Activated naive CD8-positive, alpha-beta T cell (primary cell): ENCODE results near the gene ITGB2.
"Not testable (repeated sequence)": the region's sequence is repeated elsewhere in the genome, so short reads cannot be mapped to it uniquely, and the experiment has no call there.

Source experiments
- H3K27ac Mint-ChIP-seq: one replicate; pipeline ENCODE4 v1.8.0; 2021; ENCODE audit warnings: mixed read lengths
- H3K27me3 Mint-ChIP-seq: one replicate; pipeline ENCODE4 v1.8.0; 2021; ENCODE audit warnings: mixed read lengths
- H3K36me3 Mint-ChIP-seq: one replicate; pipeline ENCODE4 v1.8.0; 2021; ENCODE audit warnings: mixed read lengths
- H3K4me1 Mint-ChIP-seq: one replicate; pipeline ENCODE4 v1.8.0; 2021; ENCODE audit warnings: low read depth, mixed read lengths
- H3K4me3 Mint-ChIP-seq: one replicate; pipeline ENCODE4 v1.8.0; 2021; ENCODE audit warnings: mild to moderate bottlenecking, mixed read lengths
- H3K9me3 Mint-ChIP-seq: one replicate; pipeline ENCODE4 v1.8.0; 2021; ENCODE audit warnings: low read depth, mixed read lengths

Gene ITGB2

DNA sequence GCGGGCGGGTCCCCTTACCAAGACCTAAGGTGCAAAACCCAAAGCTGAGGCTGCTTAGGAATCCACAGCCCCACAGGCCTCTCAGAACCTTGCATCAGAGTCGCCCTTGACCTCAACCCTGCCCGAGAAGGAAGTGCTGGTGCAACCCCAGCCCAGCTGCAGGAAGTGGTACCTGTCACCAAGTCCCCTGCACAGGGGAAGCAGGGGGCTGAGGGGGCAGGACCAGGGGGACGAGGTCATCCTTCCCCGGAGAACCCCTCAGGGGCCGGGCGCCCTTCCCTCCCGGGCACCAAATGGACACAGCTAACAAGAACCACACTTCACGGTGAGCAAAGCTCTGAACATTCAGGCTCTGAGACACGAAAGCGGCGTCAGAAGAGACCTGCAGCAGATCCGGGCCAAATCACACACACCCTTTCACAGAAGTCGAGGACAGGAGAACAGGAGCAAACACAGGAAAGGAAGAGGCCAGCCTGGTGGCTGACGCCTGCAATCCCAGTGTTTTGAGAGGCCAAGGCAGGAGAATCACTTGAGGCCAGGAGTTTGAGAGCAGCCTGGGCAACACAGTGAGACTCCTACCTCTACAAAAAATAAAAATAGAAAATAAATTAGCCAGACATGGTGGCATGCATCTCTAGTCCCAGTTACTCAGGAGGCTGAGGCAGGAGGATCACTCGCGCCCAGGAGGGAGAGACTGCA lies 6.4 kb downstream of the ITGB2 start:
- Mint-ChIP-seq H3K9me3 (no peaks in the 10 kb centered on the region), H3K27me3 (no peaks in the 10 kb centered on the region), H3K4me1 (peaks cover 75% of the 10 kb centered on the region), H3K27ac (peak overlapping the region; percentile 70), H3K4me3 (peak overlapping the region; percentile 71), H3K36me3 (peaks cover under 1% of the 10 kb centered on the region)

DNA sequence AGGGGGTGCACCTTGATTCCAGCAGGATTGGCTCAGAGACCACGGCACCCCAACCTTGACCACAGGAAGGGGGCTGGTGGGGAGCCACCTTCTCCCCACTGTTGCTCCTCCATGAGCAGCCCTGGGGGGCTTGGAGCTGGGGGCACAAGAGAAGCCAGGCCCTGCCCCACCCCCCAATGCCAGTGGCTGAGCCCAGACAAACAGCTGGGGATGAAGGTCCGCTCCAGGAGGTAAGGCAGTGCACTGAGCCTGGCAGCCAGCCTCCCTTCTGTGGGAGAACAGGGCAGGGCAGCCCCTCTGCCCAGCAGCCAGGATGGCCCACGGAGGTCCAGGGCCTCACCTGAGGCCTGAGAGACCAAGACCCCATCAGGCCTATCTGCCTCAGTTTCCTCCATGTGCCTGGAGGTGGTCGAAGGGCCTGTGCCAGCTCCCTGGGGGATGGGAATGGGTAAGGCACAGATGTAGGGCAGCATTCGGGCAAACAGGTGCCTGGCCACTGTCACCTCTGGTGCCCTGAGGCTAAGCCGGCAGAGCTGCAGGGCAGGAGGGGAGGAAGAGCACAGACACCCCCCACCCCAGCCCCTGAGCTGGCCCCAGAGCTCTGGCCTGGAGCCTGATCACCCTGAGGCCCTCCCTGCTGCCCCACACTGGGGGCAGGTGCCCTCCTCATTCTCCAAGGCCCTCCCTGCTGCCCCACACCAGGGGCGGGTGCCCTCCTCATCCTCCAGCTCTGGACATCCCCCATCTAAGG lies 7.1 kb downstream of the ITGB2 start:
- H3K4me3 Mint-ChIP-seq = peak overlapping the region; percentile 71
- H3K27me3 Mint-ChIP-seq = no peaks in the 10 kb centered on the region
- H3K9me3 Mint-ChIP-seq = no peaks in the 10 kb centered on the region
- H3K4me1 Mint-ChIP-seq = peaks cover 80% of the 10 kb centered on the region
- H3K27ac Mint-ChIP-seq = peak overlapping the region; percentile 70
- peaks cover 3% of the 10 kb centered on the region for H3K36me3 Mint-ChIP-seq

DNA sequence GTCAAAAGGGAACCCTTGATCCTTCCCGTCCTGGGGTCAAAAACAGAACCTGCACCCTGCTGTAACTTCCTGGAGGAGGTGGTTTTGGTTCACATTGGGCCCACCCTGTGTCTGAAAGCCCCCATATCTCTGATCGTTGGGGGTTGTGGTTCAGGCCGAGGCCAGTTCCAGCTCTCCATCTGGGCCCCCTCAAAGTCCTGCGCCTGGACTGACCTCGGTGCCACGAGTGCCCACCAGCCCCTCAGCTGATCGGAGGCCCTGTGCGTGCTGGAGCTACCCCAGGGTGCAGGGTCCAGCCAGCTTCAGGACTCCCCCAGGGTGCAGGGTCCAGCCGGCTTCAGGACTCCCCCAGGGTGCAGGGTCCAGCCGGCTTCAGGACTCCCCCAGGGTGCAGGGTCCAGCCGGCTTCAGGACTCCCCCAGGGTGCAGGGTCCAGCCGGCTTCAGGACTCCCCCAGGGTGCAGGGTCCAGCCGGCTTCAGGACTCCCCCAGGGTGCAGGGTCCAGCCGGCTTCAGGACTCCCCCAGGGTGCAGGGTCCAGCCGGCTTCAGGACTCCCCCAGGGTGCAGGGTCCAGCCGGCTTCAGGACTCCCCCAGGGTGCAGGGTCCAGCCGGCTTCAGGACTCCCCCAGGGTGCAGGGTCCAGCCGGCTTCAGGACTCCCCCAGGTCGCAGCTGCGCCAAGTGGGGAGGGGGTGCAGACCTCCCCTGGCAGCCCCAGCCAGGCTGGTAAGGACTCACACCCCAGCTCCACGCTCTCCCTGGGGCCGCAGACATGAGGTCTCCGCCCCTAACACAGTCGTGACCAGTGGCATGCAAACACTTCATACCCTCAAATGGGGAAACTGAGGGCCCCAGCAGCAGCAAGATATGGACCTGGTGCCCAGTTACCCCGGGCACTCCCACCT lies 7.9 kb downstream of the ITGB2 start:
- not testable (repeated sequence) for H3K9me3 Mint-ChIP-seq, H3K36me3 Mint-ChIP-seq, H3K27me3 Mint-ChIP-seq
- H3K4me3 Mint-ChIP-seq = peak overlapping the region; percentile 80
- H3K27ac Mint-ChIP-seq = peak overlapping the region; percentile 93
- peaks cover 78% of the 10 kb centered on the region for H3K4me1 Mint-ChIP-seq

DNA sequence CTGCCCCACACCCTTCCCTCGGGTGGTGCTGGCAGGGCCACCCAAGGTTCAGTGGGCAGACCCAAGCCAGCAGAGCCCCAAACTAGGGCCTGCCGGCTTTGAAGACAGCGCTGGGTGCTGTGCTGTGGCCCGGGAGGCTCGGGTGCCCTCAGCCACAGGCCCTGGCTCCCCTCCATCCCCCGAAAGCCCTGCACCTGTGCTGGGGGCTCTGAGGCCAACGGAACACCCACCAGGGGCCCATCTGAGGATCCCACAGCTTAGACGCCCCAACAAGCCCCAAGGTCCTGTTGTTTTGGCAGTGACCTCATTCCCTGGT lies 8.6 kb downstream of the ITGB2 start:
- Mint-ChIP-seq H3K27ac (peak overlapping the region; percentile 93), H3K36me3 (peaks cover 3% of the 10 kb centered on the region), H3K4me1 (peaks cover 75% of the 10 kb centered on the region), H3K4me3 (peak overlapping the region; percentile 80), H3K9me3 (no peaks in the 10 kb centered on the region), H3K27me3 (no peaks in the 10 kb centered on the region)

DNA sequence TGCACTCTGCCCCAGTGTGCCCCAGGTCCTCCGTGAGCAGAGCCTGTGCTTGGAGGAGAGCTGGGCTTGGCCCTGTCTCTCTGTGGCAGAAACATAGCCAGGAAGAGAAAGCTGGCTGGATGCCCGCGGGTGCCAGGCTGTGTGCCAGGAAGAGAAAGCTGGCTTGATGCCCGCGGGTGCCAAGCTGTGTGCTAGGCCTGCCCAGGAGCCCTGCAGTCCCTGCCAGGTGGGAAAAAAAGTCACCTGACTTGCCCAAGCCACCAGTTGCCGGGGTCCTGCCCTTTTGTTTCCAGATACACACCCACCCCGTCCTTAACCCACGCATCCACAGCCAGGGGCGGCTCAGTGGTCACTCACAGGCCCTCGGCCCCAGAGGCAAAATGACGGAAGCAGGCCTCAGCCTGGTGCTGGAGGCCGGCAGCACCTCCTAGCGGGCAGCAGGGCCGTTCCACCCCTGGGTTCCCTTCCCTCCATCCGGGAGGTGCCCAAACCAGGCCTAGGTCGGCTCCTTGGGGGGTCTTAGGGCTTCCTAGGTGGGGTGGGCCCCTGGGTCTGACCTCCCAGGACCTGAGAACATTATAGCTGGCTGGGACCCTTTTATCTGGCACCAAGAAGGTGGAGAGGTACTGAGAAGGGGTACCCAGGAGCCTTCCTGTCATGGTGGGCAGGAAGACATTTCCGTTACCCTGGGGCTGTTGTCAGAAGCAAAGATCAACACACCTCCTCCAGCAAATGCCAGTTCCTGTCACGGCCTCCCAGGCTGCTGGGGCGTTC lies 9.1 kb downstream of the ITGB2 start:
- H3K9me3 Mint-ChIP-seq = no peaks in the 10 kb centered on the region
- peaks cover 3% of the 10 kb centered on the region for H3K36me3 Mint-ChIP-seq
- no peaks in the 10 kb centered on the region for H3K27me3 Mint-ChIP-seq
- H3K27ac Mint-ChIP-seq = peak overlapping the region; percentile 93
- H3K4me3 Mint-ChIP-seq = peak overlapping the region; percentile 80
- peaks cover 70% of the 10 kb centered on the region for H3K4me1 Mint-ChIP-seq

DNA sequence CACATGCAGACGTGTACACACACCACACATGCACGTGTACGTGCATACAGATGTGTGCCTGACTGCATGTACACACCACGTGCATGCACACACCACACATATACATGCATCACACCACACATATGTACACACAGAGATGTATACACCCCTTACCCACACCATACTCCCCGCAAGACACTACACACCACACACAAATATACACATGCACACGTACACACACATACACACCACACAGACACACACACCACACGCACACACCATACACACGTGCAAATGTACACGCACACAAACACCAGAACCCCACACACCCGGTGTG lies 9.7 kb downstream of the ITGB2 start:
- no peaks in the 10 kb centered on the region for H3K27me3 Mint-ChIP-seq
- H3K4me1 Mint-ChIP-seq = peaks cover 68% of the 10 kb centered on the region
- H3K9me3 Mint-ChIP-seq = no peaks in the 10 kb centered on the region
- H3K36me3 Mint-ChIP-seq = peaks cover 5% of the 10 kb centered on the region
- H3K4me3 Mint-ChIP-seq = peak overlapping the region; percentile 80
- peak overlapping the region; percentile 93 for H3K27ac Mint-ChIP-seq

DNA sequence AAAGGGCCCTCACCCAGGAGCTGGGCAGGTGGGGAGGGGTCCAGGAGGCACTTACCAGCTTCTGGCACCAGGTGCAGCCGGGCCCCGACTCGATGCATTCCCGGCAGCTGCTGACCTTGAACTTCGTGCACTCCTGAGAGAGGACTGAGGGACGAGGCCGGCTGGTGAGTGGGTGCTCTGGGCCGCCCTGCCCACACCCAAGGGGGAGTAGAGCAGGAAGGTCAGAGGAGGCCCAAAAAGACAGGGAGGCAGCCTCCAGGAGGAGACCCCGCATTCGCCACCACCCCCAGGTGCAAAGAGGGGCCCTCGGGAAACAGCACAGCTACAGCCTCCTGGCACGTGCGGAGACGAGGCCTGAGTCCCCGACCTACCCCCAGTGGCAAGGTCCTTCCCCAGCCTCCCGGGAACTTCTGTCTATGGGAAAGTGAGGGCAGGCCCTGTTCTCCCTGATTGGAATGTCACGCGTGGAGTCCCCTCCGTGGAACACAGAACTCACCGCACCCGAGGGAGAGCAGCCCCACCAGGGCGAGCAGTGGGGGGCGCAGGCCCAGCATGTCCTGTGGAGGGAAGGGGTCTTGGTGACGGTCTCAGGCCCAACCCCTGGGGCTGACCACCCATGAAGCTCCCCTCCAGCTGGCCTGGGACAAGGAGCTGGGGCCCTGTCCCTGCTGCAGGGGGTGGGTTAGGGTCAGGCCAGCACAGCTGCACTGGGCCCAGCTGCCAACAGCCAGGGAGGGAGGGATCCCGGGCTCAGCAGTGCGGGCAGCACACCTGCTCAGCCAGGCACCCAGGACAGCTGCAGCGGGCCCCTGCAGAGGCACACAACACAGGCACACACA lies 10.3 kb downstream of the ITGB2 start:
- no peaks in the 10 kb centered on the region for H3K9me3 Mint-ChIP-seq
- peak overlapping the region; percentile 80 for H3K4me3 Mint-ChIP-seq
- peaks cover 63% of the 10 kb centered on the region for H3K4me1 Mint-ChIP-seq
- H3K36me3 Mint-ChIP-seq = peaks cover 5% of the 10 kb centered on the region
- peak overlapping the region; percentile 93 for H3K27ac Mint-ChIP-seq
- no peaks in the 10 kb centered on the region for H3K27me3 Mint-ChIP-seq

DNA sequence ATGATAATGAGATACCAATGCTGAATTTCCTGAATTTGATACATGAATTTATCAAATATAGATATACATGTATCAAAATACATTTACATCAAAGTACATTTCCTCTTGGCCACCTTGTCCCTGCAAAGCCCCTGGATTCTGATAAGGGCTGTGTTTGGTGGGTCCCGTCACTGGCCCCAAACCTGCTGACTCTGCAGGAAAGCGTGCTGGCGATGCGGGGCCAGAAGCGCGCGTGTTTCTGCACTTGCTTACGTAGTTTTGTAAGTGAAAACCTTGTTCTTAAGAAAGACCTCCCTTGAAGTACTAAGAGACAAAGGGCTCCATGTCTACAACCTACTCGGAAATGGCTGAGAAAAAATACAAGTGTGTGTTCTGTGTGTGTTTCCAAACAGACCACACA lies 11.0 kb downstream of the ITGB2 start:
- H3K4me1 Mint-ChIP-seq = peaks cover 58% of the 10 kb centered on the region
- peak overlapping the region; percentile 87 for H3K27ac Mint-ChIP-seq
- H3K9me3 Mint-ChIP-seq = no peaks in the 10 kb centered on the region
- H3K36me3 Mint-ChIP-seq = peaks cover 5% of the 10 kb centered on the region
- H3K4me3 Mint-ChIP-seq = peak overlapping the region; percentile 46
- no peaks in the 10 kb centered on the region for H3K27me3 Mint-ChIP-seq

DNA sequence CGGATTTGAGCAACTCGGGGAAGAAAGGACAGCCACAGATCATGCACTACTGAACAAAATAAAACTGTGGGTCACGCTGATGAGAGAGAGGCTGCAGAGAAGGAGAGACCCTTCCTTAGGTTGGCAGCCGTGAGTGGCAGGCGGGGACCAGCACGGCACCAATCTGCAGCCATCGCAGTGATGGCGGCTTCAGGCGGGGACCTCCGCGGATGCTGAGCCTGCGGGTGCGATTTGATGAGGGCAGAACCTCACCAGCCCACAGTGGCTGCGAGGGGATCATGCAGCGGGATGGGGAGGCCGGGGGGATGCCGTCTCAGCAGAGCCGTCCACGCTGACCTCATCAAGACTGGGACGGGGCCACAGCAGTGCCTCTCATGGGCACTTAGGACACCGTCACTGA lies 11.8 kb downstream of the ITGB2 start:
- no peaks in the 10 kb centered on the region for H3K27me3 Mint-ChIP-seq
- peaks cover 5% of the 10 kb centered on the region for H3K36me3 Mint-ChIP-seq
- H3K27ac Mint-ChIP-seq = peak overlapping the region; percentile 87
- H3K4me3 Mint-ChIP-seq = peak overlapping the region; percentile 65
- no peaks in the 10 kb centered on the region for H3K9me3 Mint-ChIP-seq
- peaks cover 56% of the 10 kb centered on the region for H3K4me1 Mint-ChIP-seq

DNA sequence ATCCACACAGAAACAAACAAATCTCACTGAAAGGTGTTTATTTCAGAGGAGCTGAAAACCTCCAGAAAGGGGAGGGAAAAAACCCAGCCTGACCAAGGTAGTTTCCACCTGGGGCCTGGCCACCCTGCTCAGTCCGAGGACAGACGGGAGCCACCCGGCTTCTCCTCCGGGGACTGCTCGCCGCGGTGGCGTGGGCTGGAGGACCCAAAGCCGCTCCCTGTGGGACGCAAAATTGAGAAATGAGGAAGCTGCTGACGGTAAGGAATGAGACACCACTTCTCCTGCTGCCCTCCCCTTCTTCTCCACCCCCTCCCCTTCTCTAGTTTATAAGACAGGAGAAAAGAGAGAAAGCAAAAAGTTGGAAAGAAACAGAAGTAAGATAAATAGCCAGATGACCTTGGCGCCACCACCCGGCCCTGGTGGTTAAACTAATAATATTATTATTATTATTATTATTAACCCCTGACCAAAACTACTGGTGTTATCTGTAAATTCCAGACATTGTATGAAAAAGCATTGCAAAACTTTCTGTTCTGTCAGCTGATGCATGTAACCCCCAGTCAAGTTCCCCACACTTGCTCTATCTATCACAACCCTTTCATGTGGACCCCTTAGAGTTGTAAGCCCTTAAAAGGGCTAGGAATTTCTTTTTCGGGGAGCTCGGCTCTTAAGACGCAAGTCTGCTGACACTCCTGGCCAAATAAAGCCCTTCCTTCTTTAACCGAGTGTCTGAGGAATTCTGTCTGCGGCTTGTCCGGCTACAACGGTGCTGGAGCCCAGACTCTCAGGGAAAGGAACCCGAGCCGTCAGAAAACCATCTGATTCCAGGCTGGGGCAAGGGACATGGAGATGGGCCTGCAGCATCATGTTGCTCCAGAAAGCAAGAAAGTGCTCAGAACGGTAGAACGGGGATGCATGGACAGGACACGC lies 12.5 kb downstream of the ITGB2 start:
- Mint-ChIP-seq H3K27me3 (no peaks in the 10 kb centered on the region), H3K27ac (peak overlapping the region; percentile 78), H3K36me3 (peaks cover 5% of the 10 kb centered on the region), H3K4me3 (peak overlapping the region; percentile 65), H3K9me3 (no peaks in the 10 kb centered on the region), H3K4me1 (peaks cover 54% of the 10 kb centered on the region)

DNA sequence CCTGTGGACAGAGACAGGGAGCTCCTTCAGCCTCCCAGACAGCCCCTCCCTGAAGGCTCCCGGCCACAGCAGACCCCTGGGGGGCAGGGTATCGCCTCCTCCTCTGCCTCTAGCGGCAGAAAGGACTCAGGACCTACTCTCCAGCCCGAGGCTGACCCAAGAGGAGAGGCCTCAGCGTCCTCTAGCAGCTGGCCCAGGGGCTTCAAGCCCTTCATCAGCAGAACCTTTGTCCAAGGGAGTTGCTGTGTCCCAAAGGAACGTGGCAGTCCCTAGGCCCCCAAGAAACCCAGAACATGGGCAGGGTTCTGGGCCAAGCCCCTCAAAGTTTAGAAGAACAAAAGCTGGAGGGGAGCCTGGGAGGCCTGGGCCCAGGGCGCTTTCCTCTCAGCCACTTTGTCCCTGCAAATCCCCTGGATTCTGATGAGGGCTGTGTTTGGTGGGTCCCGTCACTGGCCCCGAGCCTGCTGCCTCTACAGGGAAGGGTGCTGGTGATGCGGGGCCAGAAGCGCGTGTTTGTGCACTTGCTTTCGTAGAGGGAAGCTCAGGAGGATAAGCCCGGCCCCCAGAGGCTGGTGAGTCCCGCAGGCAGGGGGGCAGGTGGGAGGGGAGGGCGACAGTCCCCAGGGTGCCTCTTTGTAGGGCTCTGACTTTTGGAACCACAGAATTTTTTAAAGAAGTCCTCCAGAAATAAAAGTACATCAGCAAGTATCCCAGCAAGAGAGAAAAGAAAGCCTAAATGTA lies 13.3 kb downstream of the ITGB2 start:
- Mint-ChIP-seq H3K27me3 (no peaks in the 10 kb centered on the region), H3K4me3 (peak overlapping the region; percentile 13), H3K36me3 (peaks cover 5% of the 10 kb centered on the region), H3K27ac (peak overlapping the region; percentile 68), H3K9me3 (no peaks in the 10 kb centered on the region), H3K4me1 (peaks cover 50% of the 10 kb centered on the region)

DNA sequence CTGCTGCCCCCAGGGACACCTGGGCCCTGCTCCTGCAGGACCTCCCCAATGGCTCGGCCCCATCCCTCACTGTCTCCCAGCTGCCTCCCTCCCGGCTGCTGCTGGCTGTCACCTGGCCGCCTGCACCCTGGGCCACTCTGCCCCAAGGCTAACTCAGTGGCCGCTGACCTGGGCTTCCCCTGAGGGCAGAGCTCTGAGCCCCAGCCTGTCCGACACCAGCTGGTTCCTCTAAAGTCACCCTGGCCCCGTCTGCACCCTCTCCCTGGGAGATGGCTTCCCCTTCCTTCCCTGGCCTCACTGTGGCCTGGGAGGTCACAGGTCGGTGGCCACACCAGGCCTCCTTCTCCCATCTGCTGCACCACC lies 15.0 kb downstream of the ITGB2 start:
- H3K9me3 Mint-ChIP-seq = no peaks in the 10 kb centered on the region
- peaks cover 5% of the 10 kb centered on the region for H3K36me3 Mint-ChIP-seq
- H3K4me3 Mint-ChIP-seq = no peak overlapping the region
- H3K27me3 Mint-ChIP-seq = no peaks in the 10 kb centered on the region
- H3K4me1 Mint-ChIP-seq = peaks cover 34% of the 10 kb centered on the region
- no peak overlapping the region for H3K27ac Mint-ChIP-seq
